Activated T-helper 17 cell treated with anti-CD3 and anti-CD28 coated beads, Interleukin-2, amount 50 U/mL, for 72 hours (primary cell): ENCODE results near the gene REC114. TPM values are rescaled to one million over a fixed set of nuclear protein-coding genes. Genes with fewer than 3 reads are reported as not detected.
"Not testable (repeated sequence)": the region's sequence is repeated elsewhere in the genome, so short reads cannot be mapped to it uniquely, and the experiment has no call there.

Experiments
- ATAC-seq: fragments of 150-1000 bp; cut with Tn5 transposase; replicated peaks from 2 replicates; pipeline ENCODE4 v1.10.0; 2021; ENCODE audit warnings: mild to moderate bottlenecking, moderate library complexity
- H3K27ac Mint-ChIP-seq: one replicate; pipeline ENCODE4 v1.8.0; 2022; ENCODE audit warnings: mixed read lengths
- H3K27me3 Mint-ChIP-seq: one replicate; pipeline ENCODE4 v1.8.0; 2022; ENCODE audit warnings: mixed read lengths
- H3K36me3 Mint-ChIP-seq: one replicate; pipeline ENCODE4 v1.8.0; 2022; ENCODE audit warnings: low read depth, mild to moderate bottlenecking, mixed read lengths
- H3K4me1 Mint-ChIP-seq: one replicate; pipeline ENCODE4 v1.8.0; 2022; ENCODE audit warnings: mixed read lengths
- H3K4me3 Mint-ChIP-seq: one replicate; pipeline ENCODE4 v1.8.0; 2022; ENCODE audit warnings: mild to moderate bottlenecking, mixed read lengths
- H3K9me3 Mint-ChIP-seq: one replicate; pipeline ENCODE4 v1.8.0; 2022; ENCODE audit warnings: mixed read lengths
- total RNA-seq, 2 donors: library from RNA; stranded (reverse); gene quantifications; one replicate each; pipeline ENCODE4 v1.2.3, GENCODE V29; 2022

The REC114 gene
- total RNA-seq, 2 donors from 2014 or later: not detected

DNA sequence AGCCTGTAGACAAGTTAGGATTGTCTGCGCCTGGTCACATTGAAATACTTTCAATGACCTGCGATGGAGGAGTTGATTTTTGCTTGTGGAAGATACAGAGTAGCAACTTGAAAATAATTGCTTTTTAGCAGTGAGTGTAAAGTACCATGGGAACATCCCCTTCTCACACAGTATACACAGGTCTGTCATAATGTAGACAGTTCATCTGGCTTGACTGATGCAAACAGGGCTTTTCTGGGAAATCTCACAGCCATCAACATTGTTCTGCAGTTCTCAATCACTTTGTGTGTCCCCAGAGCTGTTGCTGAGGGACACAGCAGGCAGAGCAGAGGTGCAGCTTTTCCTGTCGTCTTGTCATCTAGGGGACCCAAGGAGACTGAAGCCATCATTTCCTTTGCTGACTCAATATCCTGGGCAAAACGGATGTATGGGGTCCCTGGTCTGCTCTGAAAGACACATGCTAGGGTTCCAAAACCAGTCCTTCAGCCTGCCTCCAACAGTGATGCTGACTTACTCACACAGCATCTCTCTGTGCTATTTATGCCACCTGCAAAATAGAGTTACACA, 5.3 kb upstream of the REC114 start:
- Mint-ChIP-seq H3K4me3 (no peak overlapping the region), H3K27me3 (peaks cover 22% of the 10 kb centered on the region), H3K9me3 (no peaks in the 10 kb centered on the region), H3K27ac (no peak overlapping the region), H3K36me3 (no peaks in the 10 kb centered on the region), H3K4me1 (no peaks in the 10 kb centered on the region)
- ATAC-seq: no peak

DNA sequence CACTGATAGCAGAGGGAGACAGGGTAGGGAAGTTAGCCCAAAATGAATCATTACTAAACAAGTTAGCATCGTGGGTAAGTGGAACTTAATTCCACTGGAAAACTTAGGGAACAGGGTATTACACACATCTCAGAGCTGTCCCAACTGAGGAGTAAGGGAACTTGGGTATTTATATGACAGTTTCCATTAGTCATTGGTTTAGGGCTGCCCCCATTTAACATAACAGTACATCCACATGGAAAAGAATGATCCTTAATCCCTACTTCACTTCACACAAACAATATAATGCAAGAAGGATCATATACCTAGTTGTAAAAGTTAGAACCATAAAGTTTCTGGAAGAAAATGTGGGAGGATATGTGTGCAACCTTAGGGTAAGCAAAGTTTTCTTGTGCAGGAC, 4.3 kb upstream of the REC114 start:
- no peak overlapping the region for H3K27ac Mint-ChIP-seq
- H3K36me3 Mint-ChIP-seq: no peaks in the 10 kb centered on the region

GRCh38 chr15:73440571-73440970, 2.4 kb upstream of the REC114 start:
- Mint-ChIP-seq H3K4me3 (no peak overlapping the region), H3K9me3 (peaks cover 3% of the 10 kb centered on the region), H3K4me1 (no peaks in the 10 kb centered on the region), H3K36me3 (no peaks in the 10 kb centered on the region), H3K27me3 (peaks cover 14% of the 10 kb centered on the region), H3K27ac (no peak overlapping the region)
- ATAC-seq: no peak

More for the DNA sequence above, 4.3 kb upstream of the REC114 start:
- no peaks in the 10 kb centered on the region for H3K4me1 Mint-ChIP-seq
- H3K27me3 Mint-ChIP-seq: peaks cover 19% of the 10 kb centered on the region
- no peak for ATAC-seq
- no peak overlapping the region for H3K4me3 Mint-ChIP-seq
- no peaks in the 10 kb centered on the region for H3K9me3 Mint-ChIP-seq

DNA sequence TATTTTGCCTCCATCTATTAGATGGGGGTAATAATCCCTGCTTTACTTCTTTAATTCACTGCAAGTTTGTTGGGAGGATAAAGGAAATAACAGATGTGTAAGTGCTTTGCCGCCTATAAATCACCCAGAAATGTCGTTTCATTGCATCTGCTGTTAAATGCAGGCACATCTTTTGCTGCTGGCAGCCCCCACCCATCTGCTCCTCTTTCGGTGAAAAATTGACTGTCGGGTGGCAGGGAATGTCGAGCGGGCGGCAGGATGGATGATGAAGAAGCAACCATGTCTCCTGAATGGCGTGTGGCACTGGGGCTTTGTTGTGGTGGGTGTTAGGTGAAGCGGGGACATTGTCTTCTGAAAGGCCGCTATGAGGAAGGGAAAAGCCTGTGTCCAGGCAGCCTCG, 543 bp upstream of the REC114 start:
- ATAC-seq: no peak
- Mint-ChIP-seq H3K9me3 (peaks cover 8% of the 10 kb centered on the region), H3K4me1 (peaks cover 6% of the 10 kb centered on the region), H3K4me3 (no peak overlapping the region), H3K36me3 (no peaks in the 10 kb centered on the region), H3K27ac (no peak overlapping the region), H3K27me3 (peaks cover 9% of the 10 kb centered on the region)

GRCh38 chr15:73447471-73447870, 4.5 kb downstream of the REC114 start:
- H3K36me3 Mint-ChIP-seq, H3K27me3 Mint-ChIP-seq, H3K4me3 Mint-ChIP-seq, ATAC-seq, H3K27ac Mint-ChIP-seq, H3K4me1 Mint-ChIP-seq: not testable (repeated sequence)
- peaks cover 26% of the 10 kb centered on the region for H3K9me3 Mint-ChIP-seq

DNA sequence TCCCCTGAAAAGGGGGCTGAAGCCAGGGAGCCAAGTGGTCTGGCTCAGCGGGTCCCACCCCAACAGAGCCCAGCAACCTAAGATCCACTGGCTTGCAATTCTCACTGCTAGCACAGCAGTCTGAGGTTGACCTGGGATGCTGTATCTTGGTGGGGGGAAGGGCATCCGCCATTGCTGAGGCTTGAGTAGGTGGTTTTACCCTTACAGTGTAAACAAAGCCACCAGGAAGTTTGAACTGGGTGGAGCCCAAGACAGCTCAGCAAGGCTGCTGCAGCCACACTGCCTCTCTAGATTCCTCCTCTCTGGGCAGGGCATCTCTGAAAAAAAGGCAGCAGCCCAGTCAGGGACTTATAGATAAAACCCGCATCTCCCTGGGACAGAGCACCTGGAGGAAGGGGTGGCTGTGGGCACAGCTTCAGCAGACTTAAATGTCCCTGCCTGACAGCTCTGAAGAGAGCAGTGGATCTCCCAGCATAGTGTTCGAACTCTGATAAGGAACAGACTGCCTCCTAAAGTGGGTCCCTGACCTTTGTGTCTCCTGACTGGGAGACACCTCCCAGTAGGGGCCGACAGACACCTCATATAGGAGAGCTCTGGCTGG, 5.3 kb downstream of the REC114 start:
- H3K4me1 Mint-ChIP-seq, H3K36me3 Mint-ChIP-seq, ATAC-seq, H3K27me3 Mint-ChIP-seq: not testable (repeated sequence)
- peak overlapping the region; percentile 65 for H3K27ac Mint-ChIP-seq
- peak overlapping the region; percentile 10 for H3K4me3 Mint-ChIP-seq
- H3K9me3 Mint-ChIP-seq: peaks cover 26% of the 10 kb centered on the region

GRCh38 chr15:73449980-73450379, 7.0 kb downstream of the REC114 start:
- H3K4me3 Mint-ChIP-seq, ATAC-seq, H3K27me3 Mint-ChIP-seq, H3K4me1 Mint-ChIP-seq, H3K36me3 Mint-ChIP-seq, H3K27ac Mint-ChIP-seq: not testable (repeated sequence)
- H3K9me3 Mint-ChIP-seq: peaks cover 26% of the 10 kb centered on the region

GRCh38 chr15:73454096-73454495, 11.1 kb downstream of the REC114 start:
- H3K4me1 Mint-ChIP-seq: no peaks in the 10 kb centered on the region
- no peak overlapping the region for H3K4me3 Mint-ChIP-seq
- no peaks in the 10 kb centered on the region for H3K36me3 Mint-ChIP-seq
- H3K27me3 Mint-ChIP-seq: no peaks in the 10 kb centered on the region
- peaks cover 17% of the 10 kb centered on the region for H3K9me3 Mint-ChIP-seq
- no peak overlapping the region for H3K27ac Mint-ChIP-seq
- ATAC-seq: no peak

DNA sequence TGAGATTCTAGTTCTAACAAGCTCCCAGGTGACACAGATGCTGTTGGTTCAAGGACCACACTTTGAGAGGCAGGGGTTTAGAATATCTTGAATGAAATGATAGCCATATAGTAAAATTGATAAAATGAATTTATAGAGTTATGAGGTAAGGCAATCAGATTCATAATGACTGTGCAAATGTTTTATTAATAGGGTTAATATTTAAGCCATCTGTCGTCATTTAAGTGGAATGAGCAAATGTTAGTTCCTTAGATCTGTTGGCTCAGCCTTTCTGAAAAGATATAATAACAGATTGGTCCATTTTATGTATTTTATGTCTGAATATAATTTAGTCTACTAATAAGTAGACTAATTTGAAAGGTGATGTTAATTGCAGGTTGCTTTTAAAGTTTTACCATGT, 12.9 kb downstream of the REC114 start:
- H3K4me3 Mint-ChIP-seq: no peak overlapping the region
- no peak overlapping the region for H3K27ac Mint-ChIP-seq
- no peaks in the 10 kb centered on the region for H3K27me3 Mint-ChIP-seq
- H3K36me3 Mint-ChIP-seq: no peaks in the 10 kb centered on the region
- no peak for ATAC-seq
- H3K4me1 Mint-ChIP-seq: no peaks in the 10 kb centered on the region
- peaks cover 2% of the 10 kb centered on the region for H3K9me3 Mint-ChIP-seq

DNA sequence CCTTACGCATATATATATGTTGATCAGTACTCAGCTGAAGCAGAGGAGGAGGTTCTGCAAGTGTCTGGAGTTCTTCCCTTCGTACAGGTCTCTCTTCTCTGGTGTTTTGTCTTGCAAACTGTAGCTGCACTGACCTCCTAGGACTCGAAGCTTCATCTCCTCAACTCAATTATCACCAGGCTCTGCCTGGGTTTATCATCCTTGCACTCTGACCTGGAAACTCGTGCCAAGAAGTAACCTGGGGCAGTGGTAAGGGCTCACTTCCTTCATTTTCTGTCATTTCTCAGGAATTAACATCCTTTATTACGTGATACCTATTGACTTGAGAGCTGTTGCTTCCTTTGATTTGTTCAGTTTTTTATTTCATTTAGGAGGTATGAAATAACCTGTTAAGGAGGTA, 14.4 kb downstream of the REC114 start:
- no peak overlapping the region for H3K27ac Mint-ChIP-seq
- no peaks in the 10 kb centered on the region for H3K9me3 Mint-ChIP-seq
- no peak for ATAC-seq
- H3K4me1 Mint-ChIP-seq: no peaks in the 10 kb centered on the region
- H3K4me3 Mint-ChIP-seq: no peak overlapping the region
- H3K36me3 Mint-ChIP-seq: no peaks in the 10 kb centered on the region
- H3K27me3 Mint-ChIP-seq: no peaks in the 10 kb centered on the region

- ATAC-seq: no peak
- Mint-ChIP-seq H3K36me3 (no peaks in the 10 kb centered on the region), H3K27ac (no peak overlapping the region), H3K9me3 (no peaks in the 10 kb centered on the region), H3K4me1 (no peaks in the 10 kb centered on the region), H3K4me3 (no peak overlapping the region), H3K27me3 (peaks cover 13% of the 10 kb centered on the region)
Measured at GRCh38 chr15:73460662-73461061, 17.7 kb downstream of the REC114 start.

DNA sequence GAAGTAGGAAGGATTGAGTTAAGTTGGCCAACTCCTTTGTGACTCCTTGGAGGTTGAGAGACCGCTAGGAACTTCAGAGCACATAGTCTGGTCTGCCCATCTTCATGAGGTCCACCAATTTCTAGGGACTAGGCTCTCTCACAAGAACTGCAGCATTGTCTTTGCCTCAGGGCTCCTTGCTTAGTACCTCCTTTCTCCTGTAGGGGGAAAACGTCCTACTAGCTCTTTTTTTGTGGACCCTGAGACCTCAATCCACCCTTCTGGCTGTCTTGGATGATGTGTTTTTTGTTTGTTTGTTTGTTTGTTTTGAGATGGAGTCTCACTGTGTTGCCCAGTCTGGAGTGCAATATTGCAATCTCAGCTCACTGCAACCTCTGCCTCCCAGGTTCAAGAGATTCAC, 21.6 kb downstream of the REC114 start:
- Mint-ChIP-seq H3K36me3 (no peaks in the 10 kb centered on the region), H3K27ac (no peak overlapping the region), H3K4me1 (no peaks in the 10 kb centered on the region), H3K4me3 (no peak overlapping the region), H3K9me3 (no peaks in the 10 kb centered on the region), H3K27me3 (peaks cover 16% of the 10 kb centered on the region)
- ATAC-seq: no peak

- no peaks in the 10 kb centered on the region for H3K36me3 Mint-ChIP-seq
- H3K4me3 Mint-ChIP-seq: no peak overlapping the region
- no peaks in the 10 kb centered on the region for H3K4me1 Mint-ChIP-seq
- ATAC-seq: no peak
- H3K27me3 Mint-ChIP-seq: peaks cover 27% of the 10 kb centered on the region
- H3K27ac Mint-ChIP-seq: no peak overlapping the region
- H3K9me3 Mint-ChIP-seq: no peaks in the 10 kb centered on the region
Measured at GRCh38 chr15:73467758-73468157, 24.8 kb downstream of the REC114 start.

DNA sequence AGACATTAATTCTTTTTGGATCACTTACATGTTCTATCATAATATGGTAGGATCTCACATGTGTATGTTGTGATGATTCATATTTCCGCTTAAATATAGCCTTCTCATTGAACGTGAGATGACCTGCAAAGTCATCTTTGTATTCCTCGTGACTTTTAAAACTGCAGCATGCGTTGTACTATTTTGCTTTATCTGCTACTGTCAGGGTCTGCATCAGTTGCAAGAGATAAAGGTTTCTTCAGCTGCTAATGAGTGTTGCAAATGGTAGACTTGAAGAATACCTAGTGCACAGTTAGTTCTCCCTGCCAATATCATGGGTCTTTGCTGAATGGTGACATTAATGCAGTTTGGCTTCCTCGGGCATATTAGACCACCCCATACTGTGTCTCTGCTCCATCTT, 31.8 kb downstream of the REC114 start:
- Mint-ChIP-seq H3K27ac (no peak overlapping the region), H3K36me3 (no peaks in the 10 kb centered on the region), H3K4me1 (no peaks in the 10 kb centered on the region), H3K27me3 (peaks cover 25% of the 10 kb centered on the region), H3K4me3 (no peak overlapping the region), H3K9me3 (no peaks in the 10 kb centered on the region)
- no peak for ATAC-seq

- H3K4me3 Mint-ChIP-seq: no peak overlapping the region
- no peaks in the 10 kb centered on the region for H3K9me3 Mint-ChIP-seq
Measured at GRCh38 chr15:73476704-73477216, 33.8 kb downstream of the REC114 start.

More at GRCh38 chr15:73476704-73477216, 33.8 kb downstream of the REC114 start:
- ATAC-seq: no peak
- H3K27me3 Mint-ChIP-seq: peaks cover 13% of the 10 kb centered on the region
- no peaks in the 10 kb centered on the region for H3K4me1 Mint-ChIP-seq
- H3K27ac Mint-ChIP-seq: no peak overlapping the region
- H3K36me3 Mint-ChIP-seq: no peaks in the 10 kb centered on the region
